ENCODE results near the gene SLCO1C1. TPM values are rescaled to one million over a fixed set of nuclear protein-coding genes. Genes with fewer than 3 reads are reported as not detected.

SLCO1C1 gene
- total and polyA plus RNA-seq, 2 donors (not counting 3 experiments of a cell fraction or from before 2014, with no cell fraction given): 0.07 to 0.66 TPM

GRCh38 chr12:20711846-20712245 is 16.7 kb downstream of the SLCO1C1 start:
- dilution Hi-C loops (cut with MboI; ENCODE audit: extremely low pct_ligation_motif_present, low sequenced_read_pairs) (no loop called here), intact Hi-C loops (cut with micrococcal nuclease) (no loop called here)
- no peak overlapping the region for H3K9ac ChIP-seq (replicated peaks; ENCODE audit: extremely low read depth, insufficient read depth, low read length)
- DNase-seq (ENCODE audit: low read depth, low spot score): no peak
- CTCF ChIA-PET: no interaction called here
- no peaks in the 10 kb centered on the region for H3K4me1 ChIP-seq (ENCODE audit: control insufficient read depth, extremely low read depth, insufficient read depth, low read length)
- H3K36me3 ChIP-seq (ENCODE audit: control insufficient read depth in 2 of 2, extremely low read depth in 1 of 2, insufficient read depth in 2 of 2, low read length in 2 of 2): no peaks in the 10 kb centered on the region
- POLR2A ChIA-PET: no interaction called here
- no peaks in the 10 kb centered on the region for H3K79me2 ChIP-seq (ENCODE audit: control insufficient read depth, insufficient read depth, low read length)
- H3K4me2 ChIP-seq (ENCODE audit: insufficient read depth, low read length): no peak overlapping the region
- H2AFZ ChIP-seq (ENCODE audit: low read depth, low read length): no peak overlapping the region
- no peaks in the 10 kb centered on the region for H3K9me3 ChIP-seq (replicated peaks; ENCODE audit: control insufficient read depth, insufficient read depth, low read length)
- H3K27ac ChIP-seq (ENCODE audit: insufficient read depth, low read depth, low read length): no peak overlapping the region
- TF ChIP-seq FOS (IDR thresholded peaks at IDR 0.05; ENCODE audit: borderline replicate concordance, insufficient read depth, low read length) (no peak), EZH2 (IDR thresholded peaks at IDR 0.05; ENCODE audit: borderline replicate concordance, low read depth, low read length, severe bottlenecking) (no peak), CTCF (IDR thresholded peaks at IDR 0.05; ENCODE audit: extremely low read depth in 1 of 2, insufficient read depth in 1 of 2, low read depth in 1 of 2, low read length in 2 of 2) (no peak), MAX (IDR thresholded peaks at IDR 0.05; ENCODE audit: insufficient read depth, insufficient read length) (no peak), POLR2AphosphoS5 (IDR thresholded peaks at IDR 0.05; ENCODE audit: insufficient read depth, low read depth, low read length) (no peak), GATA2 (IDR thresholded peaks at IDR 0.05; ENCODE audit: insufficient read depth, insufficient read length, low read depth, low read length) (no peak)
- no TSS peak for BruUV-seq (replicated peaks)
- no peaks in the 10 kb centered on the region for H3K27me3 ChIP-seq (ENCODE audit: control insufficient read depth in 2 of 2, insufficient read depth in 2 of 2, low read length in 2 of 2)
- H3K9me1 ChIP-seq (replicated peaks; ENCODE audit: control insufficient read depth, extremely low read depth, insufficient read depth, low read length): no peaks in the 10 kb centered on the region
- FAIRE-seq: no peak
- no peak overlapping the region for H3K4me3 ChIP-seq (replicated peaks in 1 of 3; ENCODE audit: insufficient read depth in 1 of 3, low read depth in 1 of 3, low read length in 3 of 3)
- no peaks in the 10 kb centered on the region for H4K20me1 ChIP-seq (replicated peaks; ENCODE audit: control insufficient read depth, extremely low read depth, insufficient read depth, low read length)

Data from endothelial cell of umbilical vein (primary cell).